Fibroblast of lung (primary cell): Measurements from ENCODE around the gene ADPRH.

Source experiments
- EZH2 ChIP-seq: IDR thresholded peaks from 2 replicates; pipeline ENCODE4 v1.5.1; 2012; ENCODE audit warnings: low read length, control low read depth, mild to moderate bottlenecking; ENCODE audit errors: missing control alignments
- TF ChIP-seq, protein P1 (sequence below), 2 donors: IDR thresholded peaks in 1 of 2; conservative IDR thresholded peaks in 1 of 2; 1 replicate in 1 of 2; 2 replicates in 1 of 2; pipeline ENCODE4 v1.5.1; 2011 to 2012; ENCODE audit warnings: low read length in 2 of 2, control low read depth in 1 of 2, inconsistent platforms in 1 of 2, low read depth in 1 of 2, mild to moderate bottlenecking in 1 of 2

DNA sequence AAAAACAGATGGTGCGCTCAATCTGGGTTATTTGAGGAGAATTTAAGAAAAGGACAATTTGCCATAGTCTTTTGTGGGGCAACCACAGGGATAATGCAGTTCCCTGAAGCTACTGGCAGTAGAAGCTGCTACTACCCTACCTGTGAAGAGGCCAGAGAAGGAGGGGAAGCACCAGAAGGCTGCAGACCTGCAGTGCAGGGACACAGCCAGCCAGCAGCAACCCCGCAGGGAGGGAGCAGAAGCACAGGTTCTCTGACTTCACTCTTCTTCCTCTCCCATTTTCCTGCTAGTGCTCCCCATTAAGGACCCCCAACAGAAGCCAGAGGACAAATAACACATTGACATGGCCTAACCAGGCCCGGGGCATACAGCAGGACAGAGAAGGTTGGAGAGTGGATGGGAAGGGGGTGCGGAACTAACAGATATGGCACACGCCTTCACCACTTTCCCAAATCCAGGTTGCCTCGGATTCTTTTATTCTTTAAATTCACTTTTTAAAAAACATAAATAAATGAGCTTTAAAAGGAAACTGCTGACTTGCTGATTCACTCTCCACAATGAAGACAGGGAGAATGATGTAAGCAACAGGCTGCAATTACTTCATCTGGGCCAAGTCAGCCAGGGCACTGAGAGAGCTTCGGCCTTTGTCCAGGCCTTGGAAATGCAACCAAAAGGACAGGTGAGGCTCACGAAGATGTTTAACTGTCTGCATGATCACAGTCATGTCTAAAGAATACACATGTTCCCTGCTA lies 51.0 kb downstream of the ADPRH start:
- TF ChIP-seq, protein P1, sequence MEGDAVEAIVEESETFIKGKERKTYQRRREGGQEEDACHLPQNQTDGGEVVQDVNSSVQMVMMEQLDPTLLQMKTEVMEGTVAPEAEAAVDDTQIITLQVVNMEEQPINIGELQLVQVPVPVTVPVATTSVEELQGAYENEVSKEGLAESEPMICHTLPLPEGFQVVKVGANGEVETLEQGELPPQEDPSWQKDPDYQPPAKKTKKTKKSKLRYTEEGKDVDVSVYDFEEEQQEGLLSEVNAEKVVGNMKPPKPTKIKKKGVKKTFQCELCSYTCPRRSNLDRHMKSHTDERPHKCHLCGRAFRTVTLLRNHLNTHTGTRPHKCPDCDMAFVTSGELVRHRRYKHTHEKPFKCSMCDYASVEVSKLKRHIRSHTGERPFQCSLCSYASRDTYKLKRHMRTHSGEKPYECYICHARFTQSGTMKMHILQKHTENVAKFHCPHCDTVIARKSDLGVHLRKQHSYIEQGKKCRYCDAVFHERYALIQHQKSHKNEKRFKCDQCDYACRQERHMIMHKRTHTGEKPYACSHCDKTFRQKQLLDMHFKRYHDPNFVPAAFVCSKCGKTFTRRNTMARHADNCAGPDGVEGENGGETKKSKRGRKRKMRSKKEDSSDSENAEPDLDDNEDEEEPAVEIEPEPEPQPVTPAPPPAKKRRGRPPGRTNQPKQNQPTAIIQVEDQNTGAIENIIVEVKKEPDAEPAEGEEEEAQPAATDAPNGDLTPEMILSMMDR (conservative IDR thresholded peaks at IDR 0.05 in 1 of 2, IDR thresholded peaks at IDR 0.05 in 1 of 2; ENCODE audit: low read depth in 1 of 2, low read length in 2 of 2) = no peak
- TF ChIP-seq EZH2 = no peak
